Activated CD8-positive, alpha-beta memory T cell treated with anti-CD3 and anti-CD28 coated beads, Interleukin-2, amount 50 U/mL, for 1 hour (primary cell): ENCODE results near the gene RAB3GAP2.
"Not testable (repeated sequence)": the region's sequence is repeated elsewhere in the genome, so short reads cannot be mapped to it uniquely, and the experiment has no call there.

Experiments
- DNase-seq: peaks from one replicate; pipeline ENCODE4 v3.0.0-alpha.2; 2020; ENCODE audit errors: extremely low read depth

RAB3GAP2 gene

GRCh38 chr1:220236278-220236677, 36.0 kb downstream of the RAB3GAP2 start:
- DNase-seq = not testable (repeated sequence)

- DNase-seq = no peak
Observed at GRCh38 chr1:220235462-220235861, 36.8 kb downstream of the RAB3GAP2 start.

GRCh38 chr1:220233927-220234326, 38.3 kb downstream of the RAB3GAP2 start:
- DNase-seq = no peak

- DNase-seq = no peak
Observed at GRCh38 chr1:220229771-220230170, 42.5 kb downstream of the RAB3GAP2 start.

- no peak for DNase-seq
Observed at GRCh38 chr1:220227393-220227792, 44.9 kb downstream of the RAB3GAP2 start.

- no peak for DNase-seq
Observed at GRCh38 chr1:220226752-220227151, 45.5 kb downstream of the RAB3GAP2 start.

- no peak for DNase-seq
Observed at GRCh38 chr1:220225957-220226356, 46.3 kb downstream of the RAB3GAP2 start.

GRCh38 chr1:220224611-220225124, 47.6 kb downstream of the RAB3GAP2 start:
- no peak for DNase-seq

- no peak for DNase-seq
Observed at GRCh38 chr1:220224033-220224432, 48.2 kb downstream of the RAB3GAP2 start.

GRCh38 chr1:220222939-220223338, 49.3 kb downstream of the RAB3GAP2 start:
- no peak for DNase-seq

- DNase-seq = no peak
Observed at GRCh38 chr1:220221670-220222069, 50.6 kb downstream of the RAB3GAP2 start.

GRCh38 chr1:220221269-220221668, 51.0 kb downstream of the RAB3GAP2 start:
- no peak for DNase-seq

- DNase-seq = not testable (repeated sequence)
Observed at GRCh38 chr1:220220699-220221040, 51.6 kb downstream of the RAB3GAP2 start.

- no peak for DNase-seq
Observed at GRCh38 chr1:220219865-220220698, 52.2 kb downstream of the RAB3GAP2 start.

- DNase-seq = no peak
Observed at GRCh38 chr1:220219136-220219442, 53.2 kb downstream of the RAB3GAP2 start.

GRCh38 chr1:220218397-220219135, 53.7 kb downstream of the RAB3GAP2 start:
- DNase-seq = not testable (repeated sequence)

- no peak for DNase-seq
Observed at GRCh38 chr1:220217383-220217988, 54.8 kb downstream of the RAB3GAP2 start.

- DNase-seq = no peak
Observed at GRCh38 chr1:220213382-220213983, 58.8 kb downstream of the RAB3GAP2 start.

- DNase-seq = no peak
Observed at GRCh38 chr1:220207411-220207810, 64.8 kb downstream of the RAB3GAP2 start.

GRCh38 chr1:220204758-220205157, 67.5 kb downstream of the RAB3GAP2 start:
- not testable (repeated sequence) for DNase-seq

- DNase-seq = no peak
Observed at GRCh38 chr1:220203816-220204215, 68.4 kb downstream of the RAB3GAP2 start.
